Natural killer cell treated with Interleukin-12 subunit alpha and Interleukin-12 subunit beta and Interleukin-15 and Interleukin-18, amount 100 ng/mL, for 72 hours (primary cell): Measurements from ENCODE around the gene MYH10. TPM values are rescaled to one million over a fixed set of nuclear protein-coding genes. Genes with fewer than 3 reads are reported as not detected.

Experiments
- ATAC-seq, 2 donors: fragments of 150-1000 bp; cut with Tn5 transposase in 1 of 2; sonication (Bioruptor Pico), chemical (Tn5 transposase) in 1 of 2; 2 replicates each; pipeline ENCODE4 v1.10.0; 2021
- DNase-seq: peaks from one replicate; pipeline ENCODE4 v3.0.0; 2022; ENCODE audit warnings: low spot score
- H3K27ac Mint-ChIP-seq, 2 donors: 1 replicate in 1 of 2; 2 replicates in 1 of 2; pipeline ENCODE4 v1.8.0; 2022; ENCODE audit warnings: mixed read lengths in 2 of 2, mild to moderate bottlenecking in 1 of 2, moderate library complexity in 1 of 2
- H3K27me3 Mint-ChIP-seq, 2 donors: 1 replicate in 1 of 2; 2 replicates in 1 of 2; pipeline ENCODE4 v1.8.0; 2022; ENCODE audit warnings: mixed read lengths in 2 of 2
- H3K36me3 Mint-ChIP-seq: one replicate; pipeline ENCODE4 v1.8.0; 2022; ENCODE audit warnings: mixed read lengths
- H3K4me1 Mint-ChIP-seq, 2 donors: 1 replicate in 1 of 2; 2 replicates in 1 of 2; pipeline ENCODE4 v1.8.0; 2022; ENCODE audit warnings: low read depth in 2 of 2, mixed read lengths in 2 of 2, mild to moderate bottlenecking in 1 of 2
- H3K4me3 Mint-ChIP-seq: one replicate; pipeline ENCODE4 v1.8.0; 2022; ENCODE audit warnings: mixed read lengths
- H3K9me3 Mint-ChIP-seq: 2 replicates; pipeline ENCODE4 v1.8.0; 2022; ENCODE audit warnings: mixed read lengths
- total RNA-seq, 2 donors: library from RNA; stranded (reverse); gene quantifications; one replicate each; pipeline ENCODE4 v1.2.3, GENCODE V29; 2022

Gene MYH10
- total RNA-seq, 2 donors from 2014 or later: 1.9 TPM

DNA sequence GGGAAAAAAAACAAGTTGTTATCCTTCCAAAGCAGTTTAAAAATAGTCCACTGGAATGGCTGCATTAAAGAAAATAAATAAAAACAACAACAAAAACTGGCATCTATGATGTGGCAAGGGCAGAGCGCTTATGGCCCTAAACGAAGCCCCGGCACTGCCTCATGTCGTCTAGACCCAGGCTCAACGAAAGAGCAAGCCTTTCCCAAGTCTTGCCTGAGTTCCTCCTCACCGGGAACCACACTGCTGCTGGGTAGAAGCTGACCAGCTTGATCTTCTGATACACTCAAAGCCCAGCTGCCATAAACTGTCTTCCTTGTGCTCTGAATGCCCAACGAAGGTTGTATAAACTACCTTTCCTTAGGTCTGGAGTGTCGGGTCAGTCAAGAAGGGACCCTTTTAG is 157.9 kb downstream of the MYH10 start:
- H3K4me1 Mint-ChIP-seq: peaks cover 0 to 8% of the 10 kb centered on the region in 2 donors
- DNase-seq: no peak
- no peak overlapping the region for H3K27ac Mint-ChIP-seq
- H3K4me3 Mint-ChIP-seq: no peak overlapping the region
- peaks cover 5% of the 10 kb centered on the region for H3K36me3 Mint-ChIP-seq
- ATAC-seq: no peak
- no peaks in the 10 kb centered on the region for H3K27me3 Mint-ChIP-seq
- H3K9me3 Mint-ChIP-seq: no peaks in the 10 kb centered on the region

DNA sequence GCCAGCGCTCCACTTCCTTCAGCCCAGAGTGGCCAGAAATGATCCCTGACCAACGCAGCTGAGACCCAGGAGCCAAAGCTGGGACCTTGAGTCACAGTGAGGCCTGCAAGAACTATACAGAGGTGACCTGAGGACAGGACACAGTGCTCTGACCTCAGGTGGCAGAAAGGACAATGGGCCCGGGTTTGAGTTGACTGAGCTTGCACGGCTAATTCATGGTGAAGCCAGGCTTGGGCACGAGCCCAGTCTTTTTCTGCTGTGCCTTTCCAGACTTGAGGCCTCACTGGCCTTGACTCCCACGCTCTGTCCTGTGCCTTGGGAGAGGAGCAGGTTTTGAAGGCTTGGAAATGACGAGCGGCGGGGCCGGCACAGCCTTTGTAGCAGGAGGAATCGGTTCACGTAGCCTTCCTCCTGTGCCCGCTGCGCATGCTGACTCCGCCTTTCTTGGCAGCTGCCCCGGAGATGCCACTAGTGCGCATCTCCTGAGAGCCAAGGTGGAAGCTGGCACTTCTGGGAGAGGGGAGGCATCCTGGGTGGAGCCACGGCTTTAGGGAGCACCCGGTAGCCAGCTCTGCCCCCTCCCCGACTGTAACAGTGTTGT is 160.0 kb downstream of the MYH10 start:
- no peaks in the 10 kb centered on the region for H3K9me3 Mint-ChIP-seq
- peaks cover 0 to 10% of the 10 kb centered on the region in 2 donors for H3K4me1 Mint-ChIP-seq
- H3K27ac Mint-ChIP-seq: no peak overlapping the region
- no peak overlapping the region for H3K4me3 Mint-ChIP-seq
- ATAC-seq: no peak
- H3K27me3 Mint-ChIP-seq: no peaks in the 10 kb centered on the region
- no peak for DNase-seq
- peaks cover 5% of the 10 kb centered on the region for H3K36me3 Mint-ChIP-seq

DNA sequence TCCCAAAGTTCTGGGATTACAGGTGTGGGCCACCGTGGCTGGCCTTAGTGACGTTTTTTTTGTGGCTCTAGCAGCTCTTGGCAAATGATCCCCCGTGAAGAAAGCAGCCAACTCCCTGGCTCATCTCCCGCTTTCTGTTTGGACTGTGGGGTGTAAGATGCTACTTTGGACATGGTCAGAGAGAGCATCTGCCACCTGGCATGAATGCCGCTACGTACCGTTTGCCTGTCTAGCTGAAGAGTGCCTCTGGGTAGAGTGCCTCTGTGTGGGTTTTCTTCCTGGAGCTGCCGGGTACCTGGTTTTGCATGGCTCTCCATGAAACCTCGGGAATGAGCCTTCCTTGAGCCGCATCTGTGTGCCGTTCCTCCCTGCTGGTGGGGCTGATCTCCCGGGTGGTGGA is 160.6 kb downstream of the MYH10 start:
- H3K9me3 Mint-ChIP-seq: no peaks in the 10 kb centered on the region
- no peak for DNase-seq
- peaks cover 5% of the 10 kb centered on the region for H3K36me3 Mint-ChIP-seq
- no peaks in the 10 kb centered on the region for H3K27me3 Mint-ChIP-seq
- no peak for ATAC-seq
- H3K4me1 Mint-ChIP-seq: peaks cover 0 to 15% of the 10 kb centered on the region in 2 donors
- no peak overlapping the region for H3K27ac Mint-ChIP-seq
- no peak overlapping the region for H3K4me3 Mint-ChIP-seq

DNA sequence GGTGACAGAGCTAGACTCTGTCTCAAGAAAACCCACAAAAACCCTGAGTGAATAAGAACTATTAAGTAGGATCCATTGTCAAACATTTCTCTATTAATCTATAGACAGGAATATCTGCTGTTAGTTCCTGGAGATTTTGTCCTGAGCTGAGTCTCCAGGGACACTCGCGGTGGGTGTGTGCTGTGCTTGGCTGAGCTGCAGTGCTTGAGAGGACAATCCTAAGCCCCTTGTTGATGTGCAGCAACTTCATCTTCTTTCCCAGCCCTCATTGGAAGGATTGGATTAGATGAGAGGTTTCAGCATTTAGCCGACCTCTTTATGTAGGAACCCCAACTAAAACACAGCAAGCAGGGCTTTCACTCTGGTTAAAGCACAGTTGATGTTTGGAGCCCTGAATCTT is 161.5 kb downstream of the MYH10 start:
- Mint-ChIP-seq H3K4me1 (peaks cover 0 to 22% of the 10 kb centered on the region in 2 donors), H3K4me3 (no peak overlapping the region), H3K27ac (no peak overlapping the region), H3K36me3 (peaks cover 5% of the 10 kb centered on the region), H3K9me3 (no peaks in the 10 kb centered on the region), H3K27me3 (no peaks in the 10 kb centered on the region)
- no peak for DNase-seq
- ATAC-seq: no peak

DNA sequence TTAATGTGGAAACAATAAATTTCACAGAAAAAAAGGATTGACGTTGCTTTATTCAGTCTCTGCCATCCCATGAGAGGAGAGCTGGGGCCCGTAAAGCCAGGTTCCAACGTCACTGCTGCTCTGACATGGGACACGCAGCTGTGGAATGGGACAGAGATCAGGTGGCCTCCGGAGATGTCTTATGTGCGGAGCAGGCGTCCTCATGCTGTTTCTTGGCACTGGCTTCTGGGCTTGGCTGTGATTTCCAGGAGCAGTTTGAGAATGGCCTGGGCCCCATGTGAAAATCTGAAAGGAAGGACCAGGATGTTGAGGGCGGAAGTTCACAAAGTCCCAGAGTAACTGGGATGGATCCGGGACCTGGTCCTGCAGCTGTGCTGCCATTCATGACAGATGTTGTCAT is 162.4 kb downstream of the MYH10 start:
- Mint-ChIP-seq H3K27me3 (no peaks in the 10 kb centered on the region), H3K27ac (no peak overlapping the region), H3K36me3 (peaks cover 6% of the 10 kb centered on the region), H3K4me1 (peaks cover 0 to 29% of the 10 kb centered on the region in 2 donors), H3K9me3 (no peaks in the 10 kb centered on the region), H3K4me3 (no peak overlapping the region)
- no peak for DNase-seq
- no peak for ATAC-seq

DNA sequence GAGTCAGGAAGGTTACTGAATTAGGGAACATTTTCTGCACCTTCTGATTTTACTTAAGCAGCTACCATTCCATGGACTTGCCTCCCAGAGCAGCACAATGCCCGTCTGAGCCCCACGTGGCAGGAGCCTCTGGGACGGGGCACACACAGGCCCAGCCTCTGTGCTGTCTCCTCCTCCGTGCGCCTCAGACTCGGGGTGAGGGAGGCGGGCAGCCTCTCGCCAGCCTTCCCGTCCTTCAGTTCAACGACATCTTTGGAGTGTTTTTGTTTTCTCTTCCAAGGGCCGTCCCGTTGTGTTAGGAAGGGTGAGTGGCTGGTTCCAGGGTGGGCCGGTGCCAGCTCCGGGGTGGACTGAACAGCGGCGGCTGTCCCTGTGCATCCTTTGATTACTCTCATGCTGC is 163.0 kb downstream of the MYH10 start:
- no peaks in the 10 kb centered on the region for H3K27me3 Mint-ChIP-seq
- DNase-seq (no peak), ATAC-seq (no peak)
- H3K9me3 Mint-ChIP-seq: no peaks in the 10 kb centered on the region
- peaks cover 0 to 30% of the 10 kb centered on the region in 2 donors for H3K4me1 Mint-ChIP-seq
- no peak overlapping the region for H3K4me3 Mint-ChIP-seq
- H3K36me3 Mint-ChIP-seq: peaks cover 6% of the 10 kb centered on the region
- H3K27ac Mint-ChIP-seq: no peak overlapping the region

DNA sequence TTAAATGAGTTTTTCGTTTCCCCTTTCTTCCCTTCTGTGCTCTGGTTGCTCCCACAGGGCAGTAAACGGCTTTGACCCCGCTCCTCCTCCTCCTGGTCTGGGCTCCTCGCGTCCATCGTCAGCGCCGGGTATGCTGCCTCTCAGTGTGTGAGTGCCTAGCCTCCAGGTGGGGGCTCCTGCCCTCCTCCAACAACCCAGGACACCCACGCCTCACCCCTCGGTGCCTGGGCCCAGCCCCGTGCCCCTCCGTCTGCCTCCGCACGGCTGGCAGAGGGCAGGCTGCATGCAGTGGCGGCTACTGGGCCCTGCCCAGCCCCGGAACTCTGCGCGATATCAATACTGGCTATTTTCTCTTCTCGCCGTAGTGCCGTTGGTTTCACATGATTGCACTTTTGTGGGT is 163.7 kb downstream of the MYH10 start:
- Mint-ChIP-seq H3K4me1 (peaks cover 0 to 30% of the 10 kb centered on the region in 2 donors), H3K27ac (no peak overlapping the region), H3K9me3 (no peaks in the 10 kb centered on the region), H3K4me3 (no peak overlapping the region), H3K27me3 (no peaks in the 10 kb centered on the region), H3K36me3 (peaks cover 6% of the 10 kb centered on the region)
- DNase-seq (no peak), ATAC-seq (no peak)

DNA sequence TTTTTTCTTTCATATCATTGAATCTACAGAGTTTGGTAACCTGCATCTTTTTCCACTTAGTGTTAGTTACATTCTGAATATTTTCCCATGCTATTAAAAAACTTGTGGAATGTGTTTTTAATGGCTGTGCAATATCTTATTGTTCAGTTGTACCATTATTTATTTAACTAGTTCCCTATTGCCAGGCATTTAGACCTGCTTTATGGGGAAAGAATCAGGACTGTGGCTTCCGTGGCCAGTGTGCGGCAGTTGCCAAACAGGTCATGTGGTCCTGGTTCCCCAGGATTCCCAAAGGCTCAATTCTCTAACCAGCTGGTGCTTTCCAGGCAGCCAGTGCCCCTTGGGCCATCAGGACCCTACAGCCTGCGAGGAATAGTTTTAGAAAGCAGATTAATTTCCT is 164.1 kb downstream of the MYH10 start:
- Mint-ChIP-seq H3K27me3 (no peaks in the 10 kb centered on the region), H3K36me3 (peaks cover 10% of the 10 kb centered on the region), H3K27ac (no peak overlapping the region), H3K9me3 (no peaks in the 10 kb centered on the region), H3K4me1 (peaks cover 0 to 33% of the 10 kb centered on the region in 2 donors), H3K4me3 (no peak overlapping the region)
- no peak for ATAC-seq
- no peak for DNase-seq

DNA sequence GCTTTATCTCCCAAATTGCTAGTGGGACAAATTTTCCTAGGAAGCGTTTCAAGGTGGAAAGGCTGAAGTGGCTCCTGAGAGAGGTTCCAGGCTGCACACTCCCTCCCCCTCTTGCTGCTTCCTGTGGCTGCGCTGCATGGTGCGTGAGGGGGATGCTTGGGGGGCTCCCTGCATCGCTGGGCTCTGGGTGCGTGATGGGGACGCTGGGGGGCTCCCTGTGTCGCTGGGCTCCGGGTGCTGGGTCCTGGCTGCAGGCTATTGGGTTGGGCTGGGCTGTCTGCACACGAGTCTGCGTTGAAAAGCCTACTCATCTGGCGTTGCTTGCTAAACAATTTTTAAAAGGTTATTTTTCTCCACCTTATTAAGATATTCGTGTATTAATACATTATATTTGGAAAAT is 164.8 kb downstream of the MYH10 start:
- Mint-ChIP-seq H3K4me3 (no peak overlapping the region), H3K9me3 (no peaks in the 10 kb centered on the region), H3K36me3 (peaks cover 10% of the 10 kb centered on the region), H3K27me3 (no peaks in the 10 kb centered on the region), H3K4me1 (peaks cover 0 to 29% of the 10 kb centered on the region in 2 donors), H3K27ac (no peak overlapping the region)
- no peak for DNase-seq
- no peak for ATAC-seq

DNA sequence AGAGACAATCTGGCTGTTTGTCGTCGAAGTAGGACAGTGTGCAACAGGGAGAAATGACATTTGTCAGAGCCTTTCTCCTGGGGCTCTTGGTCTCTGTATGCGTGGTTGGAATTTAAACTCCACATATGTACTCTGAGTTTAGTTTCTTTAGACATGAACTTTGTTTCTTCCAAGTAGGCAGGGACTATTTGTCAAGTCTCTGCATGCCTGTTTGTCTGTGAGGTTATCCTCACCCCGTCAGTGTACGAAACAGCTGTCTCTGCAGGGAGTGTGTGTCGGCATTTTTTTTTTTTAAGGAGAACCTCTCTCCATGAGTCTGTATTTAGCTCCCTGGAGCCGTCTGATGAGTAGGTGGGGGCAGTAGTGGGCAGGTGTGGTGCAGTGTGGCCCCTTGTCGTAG is 165.2 kb downstream of the MYH10 start:
- DNase-seq: no peak
- Mint-ChIP-seq H3K9me3 (no peaks in the 10 kb centered on the region), H3K27ac (peak overlapping the region in 1 of 2 donors; percentile 10), H3K36me3 (peaks cover 10% of the 10 kb centered on the region), H3K4me3 (no peak overlapping the region), H3K4me1 (peaks cover 0 to 29% of the 10 kb centered on the region in 2 donors), H3K27me3 (no peaks in the 10 kb centered on the region)
- no peak for ATAC-seq

DNA sequence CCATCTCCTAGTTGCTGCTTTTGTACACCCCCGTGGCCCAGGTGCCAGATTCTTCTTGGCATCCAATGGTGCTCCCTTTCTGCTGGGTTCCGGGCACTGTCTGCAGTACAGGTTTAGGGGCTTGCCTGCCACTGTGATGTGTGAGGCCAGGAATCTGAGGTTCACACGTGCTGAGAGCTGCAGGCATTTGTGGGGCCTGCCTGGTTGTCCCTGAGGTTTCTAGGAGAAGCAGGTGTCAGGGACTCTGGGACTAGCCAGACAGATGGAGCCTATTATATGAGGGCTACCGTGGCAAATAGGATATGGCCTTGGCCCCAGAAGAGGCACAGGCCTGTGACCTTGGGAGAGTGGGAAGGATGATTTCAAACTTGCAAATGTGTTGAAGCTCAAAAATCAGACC is 165.6 kb downstream of the MYH10 start:
- Mint-ChIP-seq H3K27ac (peak overlapping the region in 1 of 2 donors; percentile 10), H3K9me3 (no peaks in the 10 kb centered on the region), H3K36me3 (peaks cover 10% of the 10 kb centered on the region)

DNA sequence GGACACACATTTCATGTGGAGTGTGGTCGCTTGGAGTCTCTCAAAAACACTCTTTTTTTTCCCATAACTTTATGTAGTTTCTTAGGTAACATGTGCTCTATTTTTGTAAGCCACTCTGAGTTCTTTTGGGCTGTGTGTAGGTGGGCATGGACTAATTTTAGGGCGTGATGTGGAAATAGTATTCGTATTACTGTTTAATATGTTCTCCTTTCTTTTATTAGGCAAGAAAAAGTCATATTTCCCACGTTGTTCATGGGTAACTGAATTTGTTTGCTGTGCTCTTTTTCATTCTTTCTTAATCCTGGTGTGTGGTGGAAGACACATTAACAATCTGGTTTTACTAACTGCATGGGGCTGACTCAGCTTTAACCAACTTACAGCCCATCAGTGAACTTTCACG is 167.4 kb downstream of the MYH10 start:
- Mint-ChIP-seq H3K27ac (no peak overlapping the region), H3K27me3 (no peaks in the 10 kb centered on the region), H3K36me3 (peaks cover 20% of the 10 kb centered on the region), H3K4me3 (no peak overlapping the region), H3K4me1 (peaks cover 4 to 29% of the 10 kb centered on the region in 2 donors), H3K9me3 (no peaks in the 10 kb centered on the region)
- ATAC-seq (no peak), DNase-seq (no peak)

More for the DNA sequence above, 165.6 kb downstream of the MYH10 start:
- DNase-seq: no peak
- peaks cover 0 to 29% of the 10 kb centered on the region in 2 donors for H3K4me1 Mint-ChIP-seq
- no peak overlapping the region for H3K4me3 Mint-ChIP-seq
- ATAC-seq: no peak
- H3K27me3 Mint-ChIP-seq: no peaks in the 10 kb centered on the region

DNA sequence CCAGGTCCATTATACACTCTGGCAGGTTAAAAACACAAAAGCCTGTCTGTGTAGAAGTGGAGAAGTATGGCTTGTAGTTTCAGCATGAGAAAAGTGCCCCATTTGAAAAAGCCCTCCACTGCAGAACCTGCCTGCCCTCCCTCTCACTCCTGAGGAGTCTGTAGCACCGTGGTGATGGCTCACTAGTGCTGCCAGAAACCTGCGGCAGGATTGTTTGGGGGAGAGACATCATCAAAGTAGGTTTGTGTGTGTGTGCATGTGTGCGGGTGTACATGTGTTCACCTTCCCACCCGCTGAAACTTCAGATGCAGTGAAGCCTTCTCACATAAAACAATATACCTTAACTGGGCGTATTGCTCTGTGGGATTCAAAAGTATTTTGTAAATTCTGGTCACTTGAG is 168.0 kb downstream of the MYH10 start:
- no peak overlapping the region for H3K4me3 Mint-ChIP-seq
- H3K4me1 Mint-ChIP-seq: peaks cover 6 to 31% of the 10 kb centered on the region in 2 donors
- peaks cover 25% of the 10 kb centered on the region for H3K36me3 Mint-ChIP-seq
- ATAC-seq (no peak), DNase-seq (no peak)
- H3K27me3 Mint-ChIP-seq: no peaks in the 10 kb centered on the region
- no peaks in the 10 kb centered on the region for H3K9me3 Mint-ChIP-seq
- H3K27ac Mint-ChIP-seq: no peak overlapping the region

DNA sequence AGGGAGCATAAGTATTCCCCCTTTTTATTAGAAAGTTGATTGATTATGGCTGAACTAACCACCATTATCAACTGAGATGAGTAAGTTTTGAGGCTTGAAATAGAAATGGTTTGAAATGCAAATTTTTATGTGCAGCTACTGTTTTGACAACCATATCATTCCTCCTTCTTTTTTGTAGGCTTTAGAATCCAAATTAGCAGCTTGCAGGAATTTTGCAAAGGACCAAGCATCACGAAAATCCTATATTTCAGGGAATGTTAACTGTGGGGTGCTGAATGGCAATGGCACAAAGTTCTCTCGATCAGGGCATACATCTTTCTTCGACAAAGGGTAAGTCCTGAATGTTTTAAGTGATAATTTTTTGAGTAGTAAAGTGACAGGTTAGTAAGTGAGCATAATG is 170.7 kb downstream of the MYH10 start:
- Mint-ChIP-seq H3K27ac (no peak overlapping the region), H3K9me3 (no peaks in the 10 kb centered on the region), H3K27me3 (no peaks in the 10 kb centered on the region), H3K4me1 (peaks cover 19 to 30% of the 10 kb centered on the region in 2 donors), H3K36me3 (peaks cover 49% of the 10 kb centered on the region), H3K4me3 (no peak overlapping the region)
- DNase-seq (no peak), ATAC-seq (no peak)

DNA sequence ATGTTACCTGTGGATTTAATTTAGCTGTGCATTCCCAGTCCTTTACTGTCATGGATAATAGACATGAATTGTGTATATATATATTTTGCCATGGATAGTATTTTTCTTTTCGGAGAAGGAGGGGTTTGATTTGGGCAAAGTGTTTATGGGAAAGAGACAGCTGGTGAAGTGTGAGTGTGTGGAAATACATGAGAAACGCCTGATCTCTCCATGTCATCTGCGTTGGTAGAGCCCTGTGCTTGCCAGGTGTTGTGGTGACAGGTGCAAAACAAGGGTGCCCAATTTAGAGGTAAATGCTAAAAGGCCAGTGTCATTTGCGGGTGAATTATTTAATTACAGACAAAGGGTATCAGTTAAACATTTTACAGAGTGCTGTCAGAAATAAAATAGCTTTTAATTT is 171.4 kb downstream of the MYH10 start:
- H3K4me3 Mint-ChIP-seq: no peak overlapping the region
- H3K36me3 Mint-ChIP-seq: peaks cover 46% of the 10 kb centered on the region
- ATAC-seq (no peak), DNase-seq (no peak)
- no peaks in the 10 kb centered on the region for H3K27me3 Mint-ChIP-seq
- no peak overlapping the region for H3K27ac Mint-ChIP-seq
- no peaks in the 10 kb centered on the region for H3K9me3 Mint-ChIP-seq
- H3K4me1 Mint-ChIP-seq: peaks cover 19 to 26% of the 10 kb centered on the region in 2 donors
